HG02943 (cell line): ENCODE data around the gene NOL3.

Experiments
- ATAC-seq: cut with Tn5 transposase; IDR thresholded peaks from one replicate; pipeline ENCODE4 v1.9.1; 2021; ENCODE audit warnings: mild to moderate bottlenecking, low read depth, moderate library complexity; ENCODE audit not compliant: unreplicated experiment

Gene NOL3

GRCh38 chr16:67169011-67169451 lies 1.3 kb upstream of the NOL3 start:
- ATAC-seq: no peak

GRCh38 chr16:67169642-67170167 lies 633 bp upstream of the NOL3 start:
- ATAC-seq: no peak

GRCh38 chr16:67170949-67171649 lies 761 bp downstream of the NOL3 start:
- no peak for ATAC-seq

- ATAC-seq: no peak
These were observed 3.0 kb downstream of the NOL3 start for GRCh38 chr16:67173323-67173722.

- no peak for ATAC-seq
These were observed 3.7 kb downstream of the NOL3 start for GRCh38 chr16:67173808-67174705.

- no peak for ATAC-seq
These were observed 4.4 kb downstream of the NOL3 start for GRCh38 chr16:67174706-67175231.

- no peak for ATAC-seq
These were observed 6.3 kb downstream of the NOL3 start for GRCh38 chr16:67176662-67177061.

GRCh38 chr16:67177743-67178699 lies 7.7 kb downstream of the NOL3 start:
- no peak for ATAC-seq

- no peak for ATAC-seq
These were observed 9.2 kb downstream of the NOL3 start for GRCh38 chr16:67179421-67180080.

- no peak for ATAC-seq
These were observed 9.8 kb downstream of the NOL3 start for GRCh38 chr16:67180166-67180565.

- no peak for ATAC-seq
These were observed 11.0 kb downstream of the NOL3 start for GRCh38 chr16:67181346-67181745.

GRCh38 chr16:67182288-67182687 lies 11.9 kb downstream of the NOL3 start:
- no peak for ATAC-seq

GRCh38 chr16:67183284-67183626 lies 12.9 kb downstream of the NOL3 start:
- ATAC-seq: no peak

GRCh38 chr16:67183627-67184452 lies 13.5 kb downstream of the NOL3 start, which contains the start of gene MATCAP1:
Gene MATCAP1, minus strand, starts transcription at chr16:67183963. Its CDS starts 3,353 bp downstream, at chr16:67180610.
- peak; percentile 94 for ATAC-seq

GRCh38 chr16:67184453-67184994 lies 14.2 kb downstream of the NOL3 start:
- ATAC-seq: no peak

GRCh38 chr16:67184995-67185650 lies 14.8 kb downstream of the NOL3 start:
- ATAC-seq: no peak

- ATAC-seq: no peak
These were observed 15.4 kb downstream of the NOL3 start for GRCh38 chr16:67185651-67186134.

- no peak for ATAC-seq
These were observed 16.2 kb downstream of the NOL3 start for GRCh38 chr16:67186550-67186950.
